HG02798 (cell line): ENCODE results near the gene BEST3.
"Not testable (repeated sequence)": the region's sequence is repeated elsewhere in the genome, so short reads cannot be mapped to it uniquely, and the experiment has no call there.

Experiments
- ATAC-seq: cut with Tn5 transposase; IDR thresholded peaks from one replicate; pipeline ENCODE4 v1.9.1; 2021; ENCODE audit warnings: mild to moderate bottlenecking; ENCODE audit not compliant: unreplicated experiment, poor library complexity

Gene BEST3

GRCh38 chr12:69688471-69689427 lies 10.4 kb downstream of the BEST3 start:
- ATAC-seq = peak; percentile 43

GRCh38 chr12:69688021-69688420 lies 11.1 kb downstream of the BEST3 start:
- ATAC-seq = no peak

- ATAC-seq = no peak
Measured at GRCh38 chr12:69687390-69687789, 11.7 kb downstream of the BEST3 start.

- peak; percentile 60 for ATAC-seq
Measured at GRCh38 chr12:69686731-69687130, 12.4 kb downstream of the BEST3 start.

GRCh38 chr12:69685810-69686209 lies 13.3 kb downstream of the BEST3 start:
- ATAC-seq = peak; percentile 64

- no peak for ATAC-seq
Measured at GRCh38 chr12:69684466-69684865, 14.6 kb downstream of the BEST3 start.

- ATAC-seq = no peak
Measured at GRCh38 chr12:69682110-69682755, 16.9 kb downstream of the BEST3 start.

- ATAC-seq = no peak
Measured at GRCh38 chr12:69679119-69679518, 20.0 kb downstream of the BEST3 start.

GRCh38 chr12:69676257-69677012 lies 22.7 kb downstream of the BEST3 start:
- no peak for ATAC-seq

- ATAC-seq = no peak
Measured at GRCh38 chr12:69672195-69672594, 26.9 kb downstream of the BEST3 start.

- no peak for ATAC-seq
Measured at GRCh38 chr12:69671597-69671996, 27.5 kb downstream of the BEST3 start.

GRCh38 chr12:69666798-69667197 lies 32.3 kb downstream of the BEST3 start:
- ATAC-seq = no peak

GRCh38 chr12:69664930-69665377 lies 34.1 kb downstream of the BEST3 start:
- ATAC-seq = not testable (repeated sequence)

- no peak for ATAC-seq
Measured at GRCh38 chr12:69663726-69664125, 35.4 kb downstream of the BEST3 start.

- ATAC-seq = no peak
Measured at GRCh38 chr12:69662764-69663163, 36.3 kb downstream of the BEST3 start.

- ATAC-seq = no peak
Measured at GRCh38 chr12:69661386-69661785, 37.7 kb downstream of the BEST3 start.

- ATAC-seq = no peak
Measured at GRCh38 chr12:69660164-69660863, 38.8 kb downstream of the BEST3 start.

- no peak for ATAC-seq
Measured at GRCh38 chr12:69658203-69658602, 40.9 kb downstream of the BEST3 start.

- no peak for ATAC-seq
Measured at GRCh38 chr12:69657376-69658137, 41.5 kb downstream of the BEST3 start.
